Lower lobe of right lung (tissue), 2 donors: Measurements from ENCODE around the gene PRKCZ. TPM values are rescaled to one million over a fixed set of nuclear protein-coding genes. Genes with fewer than 3 reads are reported as not detected.
A peak's percentile ranks its signal among the peaks of the same experiment; 100 is the strongest.

Experiments used
- ATAC-seq, 2 donors: fragments of 200-7000 bp; cut with Tn5 transposase; one replicate each; pipeline ENCODE4 v1.9.1; 2020 to 2022; ENCODE audit warnings: mild to moderate bottlenecking in 2 of 2, moderate library complexity in 2 of 2
- DNase-seq: peaks from one replicate; pipeline ENCODE4 v3.0.0-alpha.2; 2020
- H3K27ac ChIP-seq: fragments of 200-600 bp; one replicate; pipeline ENCODE4 v1.8.0; 2022
- H3K27me3 ChIP-seq: fragments of 200-600 bp; one replicate; pipeline ENCODE4 v1.8.0; 2022; ENCODE audit warnings: low read depth
- H3K36me3 ChIP-seq: fragments of 200-600 bp; one replicate; pipeline ENCODE4 v1.8.0; 2022; ENCODE audit warnings: mild to moderate bottlenecking
- H3K4me1 ChIP-seq: fragments of 200-600 bp; one replicate; pipeline ENCODE4 v1.8.0; 2022
- H3K4me3 ChIP-seq: fragments of 200-600 bp; one replicate; pipeline ENCODE4 v1.8.0; 2022; ENCODE audit warnings: mild to moderate bottlenecking
- H3K9me3 ChIP-seq: fragments of 200-600 bp; one replicate; pipeline ENCODE4 v1.8.0; 2022
- intact Hi-C: fragments of 100-400 bp; cut with DNase I; formaldehyde crosslinking; loops from one replicate; pipeline ENCODE4 v1.11.0; 2022
- total RNA-seq: library from RNA; stranded (reverse); fragmentation: NEBNext Ultra II Directional; extraction: Animal tissue kit (Norgen Biotek cat#: 25700); gene quantifications from one replicate; pipeline ENCODE4 v1.2.1, GENCODE V29; 2021
- TF ChIP-seq, protein P1 (sequence below): fragments of 200-600 bp; IDR thresholded peaks from one replicate; pipeline ENCODE4 v1.8.0; 2022; ENCODE audit warnings: antibody characterized with exemption, mild to moderate bottlenecking
- donor health status: DM: no; HTN: yes; CAD: no; lungs with severe emphysema.

The PRKCZ gene
- total RNA-seq, 1 donor from 2014 or later, result 97.6 TPM

DNA sequence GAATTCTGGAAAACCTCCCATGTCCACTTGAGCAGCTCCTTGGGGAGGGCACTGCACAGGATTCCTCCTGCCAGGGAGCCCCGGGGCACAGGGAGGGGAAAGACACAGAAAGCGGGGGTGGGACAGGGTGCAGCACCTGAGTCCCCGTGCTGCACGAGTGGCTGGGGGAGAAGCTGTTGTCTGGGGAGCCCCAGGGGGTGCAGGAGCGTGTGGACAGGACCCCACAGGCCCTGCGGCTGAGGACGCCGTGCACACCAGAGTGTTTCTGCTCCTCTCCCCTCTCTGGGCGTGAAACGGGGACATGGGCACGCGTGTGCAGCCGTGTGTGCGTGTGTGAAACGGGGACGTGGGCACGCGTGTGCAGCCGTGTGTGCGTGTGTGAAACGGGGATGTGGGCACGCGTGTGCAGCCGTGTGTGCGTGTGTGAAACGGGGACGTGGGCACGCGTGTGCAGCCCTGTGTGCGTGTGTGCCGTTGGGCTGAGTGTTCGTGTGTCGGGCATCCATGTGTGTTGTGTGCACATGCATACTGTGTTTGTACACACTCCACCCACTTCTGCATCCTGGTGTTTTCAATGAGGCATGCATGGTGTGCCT, 122.4 kb downstream of the PRKCZ start:
- no peak for ATAC-seq
- Histone ChIP-seq H3K4me3 (no peak overlapping the region), H3K4me1 (no peaks in the 10 kb centered on the region), H3K27me3 (no peaks in the 10 kb centered on the region), H3K27ac (no peak overlapping the region), H3K36me3 (peaks cover 29% of the 10 kb centered on the region), H3K9me3 (no peaks in the 10 kb centered on the region)
- intact Hi-C loops, result no loop called here
- TF ChIP-seq, protein P1, sequence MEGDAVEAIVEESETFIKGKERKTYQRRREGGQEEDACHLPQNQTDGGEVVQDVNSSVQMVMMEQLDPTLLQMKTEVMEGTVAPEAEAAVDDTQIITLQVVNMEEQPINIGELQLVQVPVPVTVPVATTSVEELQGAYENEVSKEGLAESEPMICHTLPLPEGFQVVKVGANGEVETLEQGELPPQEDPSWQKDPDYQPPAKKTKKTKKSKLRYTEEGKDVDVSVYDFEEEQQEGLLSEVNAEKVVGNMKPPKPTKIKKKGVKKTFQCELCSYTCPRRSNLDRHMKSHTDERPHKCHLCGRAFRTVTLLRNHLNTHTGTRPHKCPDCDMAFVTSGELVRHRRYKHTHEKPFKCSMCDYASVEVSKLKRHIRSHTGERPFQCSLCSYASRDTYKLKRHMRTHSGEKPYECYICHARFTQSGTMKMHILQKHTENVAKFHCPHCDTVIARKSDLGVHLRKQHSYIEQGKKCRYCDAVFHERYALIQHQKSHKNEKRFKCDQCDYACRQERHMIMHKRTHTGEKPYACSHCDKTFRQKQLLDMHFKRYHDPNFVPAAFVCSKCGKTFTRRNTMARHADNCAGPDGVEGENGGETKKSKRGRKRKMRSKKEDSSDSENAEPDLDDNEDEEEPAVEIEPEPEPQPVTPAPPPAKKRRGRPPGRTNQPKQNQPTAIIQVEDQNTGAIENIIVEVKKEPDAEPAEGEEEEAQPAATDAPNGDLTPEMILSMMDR, result no peak
- DNase-seq, result no peak

DNA sequence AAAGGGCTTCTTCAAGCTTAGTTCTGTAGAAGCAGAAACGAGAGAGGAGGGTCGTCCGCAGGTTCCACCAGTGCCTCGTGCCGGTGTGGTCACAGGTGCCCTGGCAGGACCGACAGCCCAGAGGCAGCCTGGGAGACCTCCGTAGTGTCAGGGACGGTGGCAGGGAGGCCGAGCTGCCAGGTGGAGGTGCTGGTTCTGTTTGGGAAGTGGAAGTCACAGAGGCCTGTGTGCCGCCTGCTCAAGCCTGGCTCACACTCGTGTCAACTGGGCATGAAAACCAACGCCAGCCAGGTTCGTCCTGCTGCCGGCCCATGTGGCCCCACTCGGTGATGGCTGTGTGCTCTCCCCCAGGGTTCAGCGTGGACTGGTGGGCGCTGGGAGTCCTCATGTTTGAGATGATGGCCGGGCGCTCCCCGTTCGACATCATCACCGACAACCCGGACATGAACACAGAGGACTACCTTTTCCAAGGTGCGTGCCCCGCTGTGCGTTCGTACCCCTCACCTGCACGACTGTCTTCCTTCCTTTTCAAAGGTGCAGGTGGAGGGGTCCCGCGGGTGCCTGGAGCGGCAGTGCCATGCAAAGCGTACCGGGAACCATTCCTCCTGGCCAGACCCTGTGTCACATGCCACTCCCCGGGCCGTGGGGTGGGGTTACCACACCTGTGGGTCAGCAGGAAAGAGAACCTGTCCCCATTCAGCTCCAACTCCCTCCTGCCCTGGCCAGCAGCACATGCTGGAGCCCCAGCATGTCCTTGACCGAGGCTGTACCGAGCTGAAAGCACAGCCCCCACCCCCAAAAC, 123.5 kb downstream of the PRKCZ start:
- intact Hi-C loops, result no loop called here
- no peaks in the 10 kb centered on the region for H3K9me3 ChIP-seq

DNA sequence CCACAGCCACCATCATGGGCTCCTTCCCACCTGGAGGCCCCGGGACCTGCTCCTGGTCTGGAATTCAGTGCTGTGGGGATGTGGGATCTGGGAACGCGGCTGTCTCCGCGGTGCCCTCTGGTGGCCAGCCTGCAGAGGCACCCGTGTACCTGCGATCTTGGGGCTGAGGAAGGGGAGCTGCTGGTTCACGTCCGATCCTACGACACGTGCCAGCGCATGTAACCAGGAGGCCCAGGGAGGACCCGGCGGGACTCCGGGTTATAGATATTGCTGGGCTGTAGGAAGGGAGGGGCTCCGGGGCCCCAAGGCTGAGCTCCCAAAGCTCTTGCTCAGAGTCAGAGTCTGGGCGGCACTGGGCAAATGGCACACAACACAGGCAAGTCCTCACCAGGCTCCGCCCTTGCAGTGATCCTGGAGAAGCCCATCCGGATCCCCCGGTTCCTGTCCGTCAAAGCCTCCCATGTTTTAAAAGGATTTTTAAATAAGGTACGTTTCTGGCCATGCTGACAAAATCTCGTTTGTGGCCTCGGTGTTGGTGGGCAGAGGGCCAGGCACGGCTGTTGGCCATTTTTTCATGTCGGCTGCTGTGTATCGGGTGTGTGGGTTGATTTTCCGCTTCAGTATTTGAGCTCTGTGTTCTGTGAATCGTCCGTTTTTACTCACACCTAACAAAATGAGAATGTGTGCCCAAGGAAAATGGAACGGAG, 124.3 kb downstream of the PRKCZ start:
- H3K27ac ChIP-seq, result no peak overlapping the region
- peak; percentile 47 to 63 for ATAC-seq
- intact Hi-C loops, result no loop called here
- TF ChIP-seq, protein P1, result peak; percentile 85
- no peaks in the 10 kb centered on the region for H3K4me1 ChIP-seq
- no peaks in the 10 kb centered on the region for H3K9me3 ChIP-seq
- no peaks in the 10 kb centered on the region for H3K27me3 ChIP-seq
- peak overlapping the region; percentile 43 for H3K4me3 ChIP-seq
- H3K36me3 ChIP-seq, result peaks cover 29% of the 10 kb centered on the region
- no peak for DNase-seq

More for the DNA sequence above, 123.5 kb downstream of the PRKCZ start:
- Histone ChIP-seq H3K27ac (no peak overlapping the region), H3K4me1 (no peaks in the 10 kb centered on the region), H3K27me3 (no peaks in the 10 kb centered on the region), H3K36me3 (peaks cover 29% of the 10 kb centered on the region), H3K4me3 (no peak overlapping the region)
- ATAC-seq (peak in 1 of 2 donors; percentile 3), DNase-seq (no peak)
- TF ChIP-seq, protein P1, result no peak

DNA sequence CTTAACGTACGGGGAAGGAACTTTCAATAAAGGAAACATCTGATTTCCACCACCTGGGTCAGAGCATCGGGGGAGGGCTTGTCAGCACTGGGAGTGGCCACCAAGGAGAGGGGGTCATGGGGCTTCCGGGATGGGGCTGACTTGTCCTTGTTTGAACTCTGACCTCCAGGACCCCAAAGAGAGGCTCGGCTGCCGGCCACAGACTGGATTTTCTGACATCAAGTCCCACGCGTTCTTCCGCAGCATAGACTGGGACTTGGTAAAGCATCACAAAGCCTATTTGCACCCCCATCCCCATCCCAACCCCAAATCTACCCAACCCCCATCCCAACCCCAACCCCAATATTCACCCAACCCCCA, 124.8 kb downstream of the PRKCZ start:
- H3K4me1 ChIP-seq, result no peaks in the 10 kb centered on the region

More for the DNA sequence above, 124.8 kb downstream of the PRKCZ start:
- ATAC-seq, result no peak
- no peak overlapping the region for H3K27ac ChIP-seq
- no peak for DNase-seq
- H3K36me3 ChIP-seq, result peaks cover 29% of the 10 kb centered on the region
- no peaks in the 10 kb centered on the region for H3K27me3 ChIP-seq
- TF ChIP-seq, protein P1, result no peak
- intact Hi-C loops, result no loop called here
- no peaks in the 10 kb centered on the region for H3K9me3 ChIP-seq
- H3K4me3 ChIP-seq, result peak overlapping the region; percentile 43
